Measurements from ENCODE around the gene ZNF230.

ZNF230 gene

GRCh38 chr19:44002566-44003460 lies at the start of gene ZNF230:
TSS of gene ZNF230 (plus strand) at chr19:44002957. CDS start at chr19:44007079, 4,122 bp downstream.
- TF ChIP-seq Cebpa-rat (IDR thresholded peaks at IDR 0.05), result no peak
- peak within 1 kb of the TSS; percentile 92 for H3K4me2 ChIP-seq
- H3K4me3 ChIP-seq, result peak within 1 kb of the TSS; percentile 97
- peaks cover 23% of the 10 kb centered on the region for H3K36me3 ChIP-seq
- no peaks in the 10 kb centered on the region for H3K27me3 ChIP-seq
- H3K4me1 ChIP-seq, result peaks cover 18% of the 10 kb centered on the region
- H3K9ac ChIP-seq, result peak within 1 kb of the TSS; percentile 86
- H4K20me1 ChIP-seq, result no peaks in the 10 kb centered on the region
- peak within 1 kb of the TSS; percentile 75 for H3K27ac ChIP-seq
- H3K9me3 ChIP-seq, result peaks cover 32% of the 10 kb centered on the region

- H3K27me3 ChIP-seq, result no peaks in the 10 kb centered on the region
- no peak overlapping the region for H3K27ac ChIP-seq
- no peak overlapping the region for H3K4me3 ChIP-seq
- peaks cover 53% of the 10 kb centered on the region for H3K9me3 ChIP-seq
- no peaks in the 10 kb centered on the region for H4K20me1 ChIP-seq
- H3K36me3 ChIP-seq, result 0 out of 2 replicates have a peak, but pooled peaks cover 11% of the 10 kb centered on the region
- H3K4me1 ChIP-seq, result no peaks in the 10 kb centered on the region
- H3K4me2 ChIP-seq, result no peak overlapping the region
- no peak overlapping the region for H3K9ac ChIP-seq
- no peak for TF ChIP-seq Cebpa-rat (IDR thresholded peaks at IDR 0.05)
Observed at GRCh38 chr19:43956827-43957226, 45.9 kb upstream of the ZNF230 start.

- Histone ChIP-seq H3K27ac (no peak overlapping the region), H3K36me3 (0 out of 2 replicates have a peak, but pooled peaks cover 11% of the 10 kb centered on the region), H3K9ac (no peak overlapping the region), H3K4me1 (no peaks in the 10 kb centered on the region), H3K27me3 (no peaks in the 10 kb centered on the region), H3K4me2 (no peak overlapping the region), H4K20me1 (no peaks in the 10 kb centered on the region), H3K4me3 (no peak overlapping the region), H3K9me3 (peaks cover 47% of the 10 kb centered on the region)
- peak; percentile 58; the same call in 1 of the 2 replicates for TF ChIP-seq Cebpa-rat (IDR thresholded peaks at IDR 0.05)
Observed at GRCh38 chr19:43957891-43958290, 44.9 kb upstream of the ZNF230 start.

GRCh38 chr19:43960411-43960810 lies 42.3 kb upstream of the ZNF230 start:
- H3K9me3 ChIP-seq, result peaks cover 55% of the 10 kb centered on the region
- H3K9ac ChIP-seq, result no peak overlapping the region
- no peak overlapping the region for H3K27ac ChIP-seq
- no peaks in the 10 kb centered on the region for H3K4me1 ChIP-seq
- no peak for TF ChIP-seq Cebpa-rat (IDR thresholded peaks at IDR 0.05)
- H3K4me2 ChIP-seq, result no peak overlapping the region
- H3K27me3 ChIP-seq, result no peaks in the 10 kb centered on the region
- H3K36me3 ChIP-seq, result peaks cover 28% of the 10 kb centered on the region
- no peaks in the 10 kb centered on the region for H4K20me1 ChIP-seq
- no peak overlapping the region for H3K4me3 ChIP-seq

- Histone ChIP-seq H3K27ac (no peak overlapping the region), H3K9ac (no peak overlapping the region), H3K9me3 (peaks cover 85% of the 10 kb centered on the region), H3K4me3 (0 out of 2 replicates have a peak overlapping the region, but pooled peaks have one; percentile 8), H3K27me3 (no peaks in the 10 kb centered on the region), H3K4me2 (no peak overlapping the region), H4K20me1 (no peaks in the 10 kb centered on the region), H3K36me3 (peaks cover 66% of the 10 kb centered on the region), H3K4me1 (no peaks in the 10 kb centered on the region)
- no peak for TF ChIP-seq Cebpa-rat (IDR thresholded peaks at IDR 0.05)
Observed at GRCh38 chr19:43966079-43966694, 36.6 kb upstream of the ZNF230 start.

GRCh38 chr19:43976732-43977131 lies 26.0 kb upstream of the ZNF230 start:
- H3K27ac ChIP-seq, result no peak overlapping the region
- H3K9ac ChIP-seq, result no peak overlapping the region
- no peak for TF ChIP-seq Cebpa-rat (IDR thresholded peaks at IDR 0.05)
- peaks cover 11% of the 10 kb centered on the region for H3K9me3 ChIP-seq
- H3K4me2 ChIP-seq, result no peak overlapping the region
- no peaks in the 10 kb centered on the region for H3K36me3 ChIP-seq
- no peaks in the 10 kb centered on the region for H4K20me1 ChIP-seq
- no peaks in the 10 kb centered on the region for H3K27me3 ChIP-seq
- H3K4me1 ChIP-seq, result no peaks in the 10 kb centered on the region
- no peak overlapping the region for H3K4me3 ChIP-seq

- Histone ChIP-seq H3K36me3 (0 out of 2 replicates have a peak, but pooled peaks cover 6% of the 10 kb centered on the region), H3K9ac (peak overlapping the region; percentile 61), H3K27me3 (no peaks in the 10 kb centered on the region), H3K27ac (peak overlapping the region; percentile 29; the same call in 1 of the 2 replicates), H3K4me2 (peak overlapping the region; percentile 88), H4K20me1 (no peaks in the 10 kb centered on the region), H3K4me1 (peaks cover 12% of the 10 kb centered on the region; the same call in 1 of the 2 replicates), H3K4me3 (peak overlapping the region; percentile 71), H3K9me3 (peaks cover 3% of the 10 kb centered on the region; the same call in 1 of the 2 replicates)
- no peak for TF ChIP-seq Cebpa-rat (IDR thresholded peaks at IDR 0.05)
Observed at GRCh38 chr19:43983544-43983911, 19.2 kb upstream of the ZNF230 start.

- Histone ChIP-seq H3K4me2 (peak within 1 kb of the TSS; percentile 88), H4K20me1 (no peaks in the 10 kb centered on the region), H3K9ac (peak within 1 kb of the TSS; percentile 61), H3K9me3 (peaks cover 3% of the 10 kb centered on the region; the same call in 1 of the 2 replicates), H3K4me1 (peaks cover 12% of the 10 kb centered on the region; the same call in 1 of the 2 replicates), H3K36me3 (peaks cover 10% of the 10 kb centered on the region), H3K27ac (peak within 1 kb of the TSS; percentile 29; the same call in 1 of the 2 replicates), H3K4me3 (peak within 1 kb of the TSS; percentile 71), H3K27me3 (no peaks in the 10 kb centered on the region)
- no peak for TF ChIP-seq Cebpa-rat (IDR thresholded peaks at IDR 0.05)
Observed at GRCh38 chr19:43983912-43984686, 18.7 kb upstream of the ZNF230 start, which contains the start of gene ZNF155. TSS of gene ZNF155 (plus strand) at chr19:43984188. CDS start at chr19:43988544, 4,356 bp downstream.

- Histone ChIP-seq H3K4me3 (peak overlapping the region; percentile 71), H3K27me3 (no peaks in the 10 kb centered on the region), H3K27ac (no peak overlapping the region), H3K9me3 (peaks cover 3% of the 10 kb centered on the region; the same call in 1 of the 2 replicates), H3K4me2 (peak overlapping the region; percentile 88), H3K4me1 (peaks cover 12% of the 10 kb centered on the region; the same call in 1 of the 2 replicates), H3K9ac (peak overlapping the region; percentile 61), H3K36me3 (peaks cover 15% of the 10 kb centered on the region), H4K20me1 (no peaks in the 10 kb centered on the region)
- TF ChIP-seq Cebpa-rat (IDR thresholded peaks at IDR 0.05), result no peak
Observed at GRCh38 chr19:43984687-43985000, 18.1 kb upstream of the ZNF230 start.
